SK-N-SH (cell line): ENCODE results near the gene CDH4. TPM values are rescaled to one million over a fixed set of nuclear protein-coding genes. Genes with fewer than 3 reads are reported as not detected.

Experiments used
- CTCF ChIA-PET: fragments of 300-600, 350-600 bp; formaldehyde crosslinking; extraction: SDS; loops from one replicate; lab custom pipeline; 2021; lab: Yijun Ruan, JAX
- POLR2A ChIA-PET: fragments of 350-600 bp; sonication (Branson Sonifier 250); formaldehyde crosslinking; extraction: SDS; loops from one replicate; lab custom pipeline; 2020; ENCODE audit warnings: antibody characterized with exemption, inconsistent platforms; lab: Yijun Ruan, JAX
- DNase-seq: peaks from one replicate; pipeline ENCODE4 v3.0.0; 2012
- H2AFZ ChIP-seq: fragments of 200-600 bp; sonication (generic); 2 replicates; pipeline ENCODE4 v1.8.1; 2016; ENCODE audit warnings: antibody characterized with exemption, mild to moderate bottlenecking, low read depth
- H3F3A ChIP-seq: fragments of 200-600 bp; sonication (generic); replicated peaks from 2 replicates; pipeline ENCODE3; 2016; ENCODE audit warnings: antibody characterized with exemption, mild to moderate bottlenecking; ENCODE audit not compliant: insufficient read depth
- H3K27ac ChIP-seq, 2 experiments: fragments of 200-500 bp in 1 of 2; fragments of 200-600 bp in 1 of 2; sonication (Bioruptor generic) in 1 of 2; sonication (generic), shearing (Covaris generic) in 1 of 2; 2 replicates each; pipeline versions ENCODE4 v1.5.1 to v1.6.1; 2014 to 2016; ENCODE audit warnings: low read depth in 2 of 2, inconsistent platforms in 1 of 2, low read length in 1 of 2, mild to moderate bottlenecking in 1 of 2, mixed read lengths in 1 of 2
- H3K27me3 ChIP-seq: fragments of 200-600 bp; sonication (generic), shearing (Covaris generic); 2 replicates; pipeline ENCODE4 v1.6.1; 2016; ENCODE audit warnings: mixed run types; ENCODE audit not compliant: insufficient read depth
- H3K36me3 ChIP-seq, 2 experiments: fragments of 200-500 bp in 1 of 2; fragments of 200-600 bp in 1 of 2; sonication (Bioruptor generic) in 1 of 2; sonication (generic) in 1 of 2; replicated peaks in 1 of 2; 2 replicates each; pipeline versions ENCODE3 to v1.5.1; 2014 to 2016; ENCODE audit warnings: low read length in 1 of 2, mild to moderate bottlenecking in 1 of 2; ENCODE audit not compliant: insufficient read depth in 2 of 2, control insufficient read depth in 1 of 2
- H3K4me1 ChIP-seq, 2 experiments: fragments of 200-500 bp in 1 of 2; fragments of 200-600 bp in 1 of 2; sonication (Bioruptor generic) in 1 of 2; sonication (generic), shearing (Covaris generic) in 1 of 2; 2 replicates each; pipeline versions ENCODE4 v1.5.1 to v1.6.1; 2014 to 2016; ENCODE audit warnings: low read depth in 1 of 2, low read length in 1 of 2, mixed run types in 1 of 2; ENCODE audit not compliant: insufficient read depth in 2 of 2, control insufficient read depth in 1 of 2
- H3K4me2 ChIP-seq: fragments of 200-600 bp; sonication (generic), shearing (Covaris generic); 2 replicates; pipeline ENCODE4 v1.6.1; 2017; ENCODE audit warnings: mixed run types
- H3K4me3 ChIP-seq, 2 experiments: fragments of 200-500 bp in 1 of 2; fragments of 200-600 bp in 1 of 2; sonication (Bioruptor generic) in 1 of 2; sonication (generic), shearing (Covaris generic) in 1 of 2; 2 replicates each; pipeline versions ENCODE4 v1.5.1 to v1.8.1; 2014 to 2016; ENCODE audit warnings: low read depth in 2 of 2, inconsistent platforms in 1 of 2, low read length in 1 of 2, mild to moderate bottlenecking in 1 of 2, mixed read lengths in 1 of 2, moderate library complexity in 1 of 2
- H3K79me2 ChIP-seq: fragments of 200-600 bp; sonication (generic); 2 replicates; pipeline ENCODE4 v1.8.1; 2017; ENCODE audit warnings: mild to moderate bottlenecking; ENCODE audit not compliant: insufficient read depth
- H3K9ac ChIP-seq: fragments of 200-600 bp; sonication (generic); 2 replicates; pipeline ENCODE4 v1.6.1; 2017; ENCODE audit warnings: mixed run types
- H3K9me2 ChIP-seq: fragments of 200-600 bp; sonication (generic); 2 replicates; pipeline ENCODE4 v1.6.1; 2017; ENCODE audit warnings: mixed run types
- H3K9me3 ChIP-seq: fragments of 200-600 bp; sonication (generic); 2 replicates; pipeline ENCODE4 v1.6.1; 2017; ENCODE audit warnings: mixed run types, mild to moderate bottlenecking, moderate library complexity
- H4K20me1 ChIP-seq: fragments of 200-600 bp; sonication (generic); 2 replicates; pipeline ENCODE4 v1.6.1; 2017; ENCODE audit warnings: mild to moderate bottlenecking, mixed run types; ENCODE audit not compliant: insufficient read depth
- ELF1 ChIP-seq: IDR thresholded peaks from 2 replicates; pipeline ENCODE4 v1.4.0; 2012
- EP300 ChIP-seq, 2 experiments: IDR thresholded peaks; 2 replicates each; pipeline versions ENCODE4 v1.4.0 to v1.6.1; 2012; ENCODE audit warnings: borderline replicate concordance in 1 of 2, low read depth in 1 of 2, low read length in 1 of 2
- EZH2phosphoT487 ChIP-seq: fragments of 200-600 bp; sonication (generic); IDR thresholded peaks from 2 replicates; pipeline ENCODE4 v1.6.1; 2017; ENCODE audit warnings: low read depth, mixed run types, mild to moderate bottlenecking, antibody characterized with exemption, moderate library complexity, borderline replicate concordance
- IRF3 ChIP-seq: fragments of 150-350 bp; IDR thresholded peaks from 2 replicates; pipeline ENCODE4 v1.6.1; 2016; ENCODE audit warnings: mild to moderate bottlenecking, low read depth, low read length
- MAX ChIP-seq: IDR thresholded peaks from 2 replicates; pipeline ENCODE4 v1.4.0; 2012; ENCODE audit warnings: low read depth
- MEF2A ChIP-seq: IDR thresholded peaks from 2 replicates; pipeline ENCODE4 v1.4.0; 2012; ENCODE audit warnings: low read depth, borderline replicate concordance
- PBX3 ChIP-seq: IDR thresholded peaks from 2 replicates; pipeline ENCODE4; 2012
- POLR2AphosphoS5 ChIP-seq: IDR thresholded peaks from 2 replicates; pipeline ENCODE4 v1.6.1; 2012; ENCODE audit warnings: low read depth, low read length
- RAD21 ChIP-seq: IDR thresholded peaks from 2 replicates; pipeline ENCODE4 v1.6.1; 2012; ENCODE audit warnings: mild to moderate bottlenecking, low read length
- RCOR1 ChIP-seq: fragments of 150-350 bp; IDR thresholded peaks from 2 replicates; pipeline ENCODE4 v1.6.1; 2017; ENCODE audit warnings: antibody characterized with exemption, low read length
- REST ChIP-seq: IDR thresholded peaks from 2 replicates; pipeline ENCODE4 v1.6.1; 2012; ENCODE audit warnings: mild to moderate bottlenecking, low read depth, low read length, moderate library complexity
- SIN3A ChIP-seq: IDR thresholded peaks from 2 replicates; pipeline ENCODE4 v1.6.1; 2012; ENCODE audit warnings: low read depth, mild to moderate bottlenecking, low read length, moderate library complexity, borderline replicate concordance
- SMC3 ChIP-seq: IDR thresholded peaks from 2 replicates; pipeline ENCODE4 v1.6.1; 2012; ENCODE audit warnings: low read depth, low read length, improper control_type of control experiment
- TAF1 ChIP-seq: IDR thresholded peaks from 2 replicates; pipeline ENCODE4 v1.6.1; 2012; ENCODE audit warnings: low read depth, mild to moderate bottlenecking, low read length, moderate library complexity, borderline replicate concordance
- TCF12 ChIP-seq: IDR thresholded peaks from 2 replicates; pipeline ENCODE4 v1.4.0; 2012
- USF2 ChIP-seq: fragments of 150-350 bp; IDR thresholded peaks from 2 replicates; pipeline ENCODE4 v1.6.1; 2017; ENCODE audit warnings: antibody characterized with exemption, low read length, low read depth, borderline replicate concordance
- YY1 ChIP-seq: IDR thresholded peaks from 2 replicates; pipeline ENCODE4 v1.4.0; 2012; ENCODE audit warnings: low read depth, mild to moderate bottlenecking
- WGBS: methylation state at CpG from one replicate; pipeline ENCODE4 v1.1.6; 2017; ENCODE audit warnings: low lambda C conversion rate; 5-methylcytosine and 5-hydroxymethylcytosine counted together
- polyA plus RNA-seq, 3 experiments: library from polyadenylated mRNA; depleted of rRNA; stranded (reverse); fragments of >200 nt; gene quantifications; 2 replicates each; pipeline ENCODE4 v1.2.3, GENCODE V29; 2012

CDH4 gene
- polyA plus RNA-seq, 1 of the 3 experiments (the other 2 are of a cell fraction): not detected

- no peak for TF ChIP-seq YY1
- no peak for TF ChIP-seq IRF3
- TF ChIP-seq POLR2AphosphoS5: no peak
- TF ChIP-seq PBX3: no peak
- no peak for TF ChIP-seq RCOR1
- no peak for TF ChIP-seq TAF1
- TF ChIP-seq MEF2A: no peak
- no peak for TF ChIP-seq ELF1
- no peak for TF ChIP-seq EZH2phosphoT487
- no peak for TF ChIP-seq USF2
- no peak for TF ChIP-seq MAX
- TF ChIP-seq SIN3A: no peak
- no peak for TF ChIP-seq RAD21
- no peak for TF ChIP-seq EP300 (IDR thresholded peaks at IDR 0.05; ENCODE audit: borderline replicate concordance in 1 of 2, low read depth in 1 of 2, low read length in 1 of 2)
- TF ChIP-seq TCF12: no peak
- no peak for TF ChIP-seq REST
- TF ChIP-seq SMC3: no peak
- Histone ChIP-seq H2AFZ (no peak overlapping the region), H3K4me1 (no peaks in the 10 kb centered on the region), H4K20me1 (no peaks in the 10 kb centered on the region), H3K4me3 (no peak overlapping the region), H3K4me2 (no peak overlapping the region), H3K27ac (no peak overlapping the region), H3K9me2 (no peaks in the 10 kb centered on the region), H3K79me2 (no peaks in the 10 kb centered on the region), H3K36me3 (no peaks in the 10 kb centered on the region), H3K9me3 (no peaks in the 10 kb centered on the region), H3F3A (no peaks in the 10 kb centered on the region), H3K9ac (no peak overlapping the region), H3K27me3 (no peaks in the 10 kb centered on the region)
- ChIA-PET CTCF (no interaction called here), POLR2A (no interaction called here)
- DNase-seq: no peak
- 28% methylated on average over 5 of the region's 5 CpGs for WGBS
These were observed 88.1 kb downstream of the CDH4 start for GRCh38 chr20:61340157-61340556.
